Measurements from ENCODE around the gene COL4A4. TPM values are rescaled to one million over a fixed set of nuclear protein-coding genes. Genes with fewer than 3 reads are reported as not detected.
"Not testable (repeated sequence)": the region's sequence is repeated elsewhere in the genome, so short reads cannot be mapped to it uniquely, and the experiment has no call there.

The COL4A4 gene
- total RNA-seq, 4 donors from 2014 or later, result 0.90 to 5.7 (median 3.1) TPM

- WGBS, 2 donors, result 56 to 61% methylated on average over 11 of the region's 11 CpGs
- no peak for DNase-seq (ENCODE audit: low spot score in 2 of 2)
- Histone ChIP-seq H3K27me3 (no peaks in the 10 kb centered on the region), H3K4me1 (peaks cover 0 to 5% (median 0%) of the 10 kb centered on the region in 4 donors), H3K36me3 (no peaks in the 10 kb centered on the region), H3K9me3 (no peaks in the 10 kb centered on the region), H3K27ac (no peak overlapping the region), H3K4me3 (no peak overlapping the region)
- no peak for TF ChIP-seq EP300 (IDR thresholded peaks at IDR 0.05)
- TF ChIP-seq POLR2A (IDR thresholded peaks at IDR 0.05), result no peak
- TF ChIP-seq CTCF (IDR thresholded peaks at IDR 0.05), result no peak
Observed at GRCh38 chr2:227179988-227180685, 16.1 kb upstream of the COL4A4 start.

DNA sequence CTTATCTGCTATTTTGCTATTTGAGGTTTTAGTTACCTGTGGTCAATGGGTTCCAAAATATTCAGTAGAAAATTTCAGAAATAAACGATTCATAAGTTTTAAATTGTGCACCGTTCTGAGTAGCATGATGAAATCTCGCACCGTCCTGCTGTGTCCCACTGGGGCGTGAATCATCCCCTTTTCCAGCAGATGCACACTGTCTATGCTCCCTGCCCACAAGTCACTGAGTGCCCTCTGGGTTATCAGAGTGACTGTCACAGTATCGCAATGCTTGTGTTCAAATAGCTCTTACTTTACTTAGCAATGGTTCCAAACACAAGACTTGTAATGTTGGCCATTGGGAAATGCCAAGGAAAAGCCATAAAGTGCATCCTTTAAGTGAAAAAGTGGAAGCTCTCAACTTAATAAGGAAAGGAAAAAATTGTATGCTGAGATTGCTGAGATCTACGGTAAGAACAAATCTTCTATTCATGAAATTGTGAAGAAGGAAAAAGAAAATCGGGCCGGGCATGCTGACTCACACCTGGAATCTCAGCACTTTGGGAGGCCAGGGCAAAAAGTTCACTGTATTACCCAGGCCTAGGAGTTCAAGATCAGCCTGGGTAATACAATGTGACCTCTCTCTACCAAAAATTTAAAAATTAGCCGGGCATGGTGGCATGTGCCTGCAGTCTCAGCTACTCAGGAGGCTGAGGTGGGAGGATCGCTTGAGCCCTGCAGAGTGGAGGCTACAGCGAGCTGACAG lies 13.8 kb upstream of the COL4A4 start:
- peaks cover 0 to 5% (median 0%) of the 10 kb centered on the region in 4 donors for H3K4me1 ChIP-seq
- H3K4me3 ChIP-seq, result no peak overlapping the region
- no peak for TF ChIP-seq EP300 (IDR thresholded peaks at IDR 0.05)
- TF ChIP-seq CTCF (IDR thresholded peaks at IDR 0.05), result no peak
- TF ChIP-seq POLR2A (IDR thresholded peaks at IDR 0.05), result no peak
- no peak for DNase-seq (ENCODE audit: low spot score in 2 of 2)
- no peaks in the 10 kb centered on the region for H3K9me3 ChIP-seq
- no peaks in the 10 kb centered on the region for H3K36me3 ChIP-seq
- H3K27ac ChIP-seq, result no peak overlapping the region
- H3K27me3 ChIP-seq, result no peaks in the 10 kb centered on the region
- WGBS, 2 donors, result 90 to 91% methylated on average over 12 of the region's 12 CpGs

DNA sequence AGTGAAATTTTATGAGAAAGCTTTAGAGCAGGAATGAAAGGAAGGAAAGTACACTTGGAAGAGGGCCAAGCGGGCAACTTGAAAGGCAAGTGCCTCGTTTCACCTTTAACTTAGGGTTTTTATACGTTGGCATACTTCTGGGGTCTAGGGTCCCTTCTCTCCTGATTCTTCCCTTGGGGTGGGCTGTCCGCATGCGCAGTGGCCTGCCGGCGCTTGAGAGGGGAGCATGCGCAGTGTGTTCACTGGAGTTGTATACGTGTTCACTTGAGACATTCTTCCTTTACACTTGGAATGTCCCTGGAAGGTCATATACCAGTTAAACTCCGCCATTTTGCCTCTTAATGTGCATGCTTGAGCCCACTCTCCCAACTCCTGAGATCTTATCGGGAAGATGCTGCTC lies 7.8 kb upstream of the COL4A4 start:
- WGBS, 2 donors, result 92 to 93% methylated on average over 11 of the region's 11 CpGs
- not testable (repeated sequence) for H3K4me1 ChIP-seq; H3K4me3 ChIP-seq; H3K27ac ChIP-seq; H3K27me3 ChIP-seq; DNase-seq (ENCODE audit: low spot score in 2 of 2); H3K9me3 ChIP-seq; H3K36me3 ChIP-seq

GRCh38 chr2:227164763-227165291 lies 822 bp upstream of the COL4A4 start:
- Histone ChIP-seq H3K9me3 (peaks cover 0 to 10% (median 0%) of the 10 kb centered on the region in 4 donors), H3K4me1 (peaks cover 0 to 19% (median 8%) of the 10 kb centered on the region in 4 donors), H3K36me3 (no peaks in the 10 kb centered on the region), H3K27me3 (peaks cover 0 to 48% of the 10 kb centered on the region in 2 donors), H3K4me3 (peak overlapping the region in 3 of 4 donors; percentile 30 to 49 (median 46)), H3K27ac (peak overlapping the region in 2 of 4 donors; percentile 45 to 75)
- no peak for DNase-seq (ENCODE audit: low spot score in 2 of 2)
- 3 to 4% methylated on average over 30 to 37 of the region's 38 CpGs for WGBS, 2 donors
- no peak for TF ChIP-seq POLR2A (IDR thresholded peaks at IDR 0.05)
- TF ChIP-seq EP300 (IDR thresholded peaks at IDR 0.05), result no peak
- TF ChIP-seq CTCF (IDR thresholded peaks at IDR 0.05), result no peak

DNA sequence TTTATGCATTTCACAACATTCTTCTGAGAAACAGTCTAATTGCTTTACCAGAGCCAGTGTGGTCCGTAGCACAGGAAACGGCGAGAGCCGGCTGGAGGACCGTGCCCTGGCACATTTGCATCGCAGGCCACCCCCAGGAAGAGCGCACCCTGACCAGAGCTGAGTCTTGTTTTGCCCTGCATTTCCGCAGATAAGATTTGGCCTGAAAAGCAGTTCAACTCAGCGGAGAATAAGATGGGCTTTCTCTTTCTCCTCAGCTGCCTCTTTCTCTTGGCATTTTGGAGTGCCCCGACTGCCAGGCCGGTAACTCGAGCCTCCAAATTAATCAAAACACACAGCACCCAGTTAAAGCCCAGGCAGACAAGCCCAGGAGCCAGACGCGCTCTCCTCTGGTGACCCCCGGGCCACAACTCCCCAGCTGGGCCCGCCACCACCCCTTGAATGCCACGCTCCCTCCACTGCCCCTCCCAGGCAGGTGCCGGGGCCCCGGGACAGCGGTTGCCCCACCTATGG lies 464 bp downstream of the COL4A4 start:
- DNase-seq (ENCODE audit: low spot score in 2 of 2), result no peak
- Histone ChIP-seq H3K27ac (peak overlapping the region in 1 of 4 donors; percentile 75), H3K4me1 (peaks cover 0 to 19% (median 8%) of the 10 kb centered on the region in 4 donors), H3K4me3 (peak overlapping the region; percentile 17 to 49 (median 38)), H3K36me3 (no peaks in the 10 kb centered on the region), H3K9me3 (peaks cover 0 to 13% (median 0%) of the 10 kb centered on the region in 4 donors), H3K27me3 (peaks cover 0 to 53% of the 10 kb centered on the region in 2 donors)
- WGBS, 2 donors, result 2 to 3% methylated on average over 20 of the region's 20 CpGs
- no peak for TF ChIP-seq POLR2A (IDR thresholded peaks at IDR 0.05)
- TF ChIP-seq CTCF (IDR thresholded peaks at IDR 0.05), result no peak
- TF ChIP-seq EP300 (IDR thresholded peaks at IDR 0.05), result no peak

Data from tibial nerve (tissue), 4 donors.